ENCODE measurements around the gene UBFD1. TPM values are rescaled to one million over a fixed set of nuclear protein-coding genes. Genes with fewer than 3 reads are reported as not detected.

Gene UBFD1
- total and polyA plus RNA-seq, 3 donors from 2014 or later, result 76.8 to 275 (median 269) TPM

DNA sequence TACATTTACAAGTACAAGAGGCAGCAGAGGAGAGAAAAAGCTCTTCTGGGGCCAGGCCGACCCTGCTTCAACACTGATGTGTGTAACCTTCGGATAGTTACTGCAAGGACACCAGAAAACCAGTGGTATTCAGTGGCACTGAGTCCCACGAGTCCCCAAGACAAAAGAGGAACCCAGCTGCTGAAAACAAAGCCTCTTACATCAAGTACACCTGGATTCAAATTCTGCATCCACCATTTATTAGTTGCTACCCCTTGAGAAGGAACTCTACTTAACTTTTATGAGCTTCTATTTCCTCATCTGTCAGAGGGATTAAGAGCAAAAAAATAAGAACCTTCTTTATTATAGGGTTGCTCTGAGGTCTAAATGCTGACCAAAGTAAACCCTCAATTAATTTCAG lies 3.0 kb upstream of the UBFD1 start:
- TF ChIP-seq POLR2A (IDR thresholded peaks at IDR 0.05) (no peak), CTCF (IDR thresholded peaks at IDR 0.05) (no peak)

GRCh38 chr16:23557779-23558702 lies 514 bp downstream of the UBFD1 start:
- no peaks in the 10 kb centered on the region for H3K9me3 ChIP-seq
- intact Hi-C loops (cut with DNase I; ENCODE audit: low total_unique reads), result loop anchor here (2.0 kb wide), 1 partner anchor 39 kb away; the partner anchor contains the start of gene NDUFAB1
- peak; percentile 39 for DNase-seq
- WGBS, 2 donors, result 1 to 3% methylated on average over 19 to 35 of the region's 60 CpGs
- peaks cover 26% of the 10 kb centered on the region for H3K4me1 ChIP-seq
- H3K27ac ChIP-seq, result peak overlapping the region; percentile 87 to 96
- H3K36me3 ChIP-seq (ENCODE audit: low read depth, missing control alignments), result no peaks in the 10 kb centered on the region
- TF ChIP-seq POLR2A (IDR thresholded peaks at IDR 0.05), result no peak
- no peak for TF ChIP-seq CTCF (IDR thresholded peaks at IDR 0.05)
- H3K4me3 ChIP-seq, result peak overlapping the region; percentile 91 to 94
- H3K27me3 ChIP-seq, result no peaks in the 10 kb centered on the region

More for the DNA sequence above, 3.0 kb upstream of the UBFD1 start:
- Histone ChIP-seq H3K36me3 (ENCODE audit: low read depth, missing control alignments) (no peaks in the 10 kb centered on the region), H3K9me3 (no peaks in the 10 kb centered on the region), H3K27ac (no peak overlapping the region), H3K4me3 (no peak overlapping the region), H3K4me1 (peaks cover 19% of the 10 kb centered on the region), H3K27me3 (no peaks in the 10 kb centered on the region)
- DNase-seq, result no peak
- 67 to 73% methylated on average over 3 of the region's 3 CpGs for WGBS, 2 donors
- intact Hi-C loops (cut with DNase I; ENCODE audit: low total_unique reads), result no loop called here

DNA sequence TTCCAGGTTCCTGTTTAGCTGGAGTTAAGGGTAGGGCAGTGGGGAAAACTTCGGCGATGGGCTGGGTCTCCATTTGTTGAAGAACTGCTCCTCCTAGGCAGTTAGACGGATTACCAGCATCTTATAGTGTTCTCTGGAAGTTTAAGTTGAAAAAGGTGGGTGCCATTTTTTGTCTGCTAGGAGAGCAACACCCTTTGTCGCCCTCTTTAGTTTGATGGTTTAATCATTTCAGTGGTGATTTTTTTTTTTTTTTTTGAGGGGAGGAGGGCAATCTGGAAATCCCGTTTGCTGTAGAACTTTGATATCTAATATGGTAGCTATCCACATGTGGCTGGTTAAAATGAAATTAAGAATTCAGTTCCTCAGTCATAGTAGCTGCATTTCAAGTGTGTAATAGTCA lies 4.1 kb downstream of the UBFD1 start:
- Histone ChIP-seq H3K27ac (peak overlapping the region; percentile 51 to 55), H3K36me3 (ENCODE audit: low read depth, missing control alignments) (no peaks in the 10 kb centered on the region), H3K9me3 (no peaks in the 10 kb centered on the region), H3K4me1 (peaks cover 54% of the 10 kb centered on the region), H3K4me3 (no peak overlapping the region), H3K27me3 (no peaks in the 10 kb centered on the region)
- intact Hi-C loops (cut with DNase I; ENCODE audit: low total_unique reads), result no loop called here
- no peak for TF ChIP-seq CTCF (IDR thresholded peaks at IDR 0.05)
- TF ChIP-seq POLR2A (IDR thresholded peaks at IDR 0.05), result no peak
- DNase-seq, result no peak
- 80 to 84% methylated on average over 5 of the region's 5 CpGs for WGBS, 2 donors

GRCh38 chr16:23562505-23562904 lies 5.0 kb downstream of the UBFD1 start:
- Histone ChIP-seq H3K27ac (peak overlapping the region; percentile 35 to 80), H3K4me1 (peaks cover 51% of the 10 kb centered on the region), H3K4me3 (no peak overlapping the region), H3K36me3 (ENCODE audit: low read depth, missing control alignments) (no peaks in the 10 kb centered on the region), H3K27me3 (no peaks in the 10 kb centered on the region), H3K9me3 (no peaks in the 10 kb centered on the region)
- DNase-seq, result no peak
- intact Hi-C loops (cut with DNase I; ENCODE audit: low total_unique reads), result no loop called here
- 90 to 92% methylated on average over 13 of the region's 13 CpGs for WGBS, 2 donors
- TF ChIP-seq CTCF (IDR thresholded peaks at IDR 0.05), result no peak
- TF ChIP-seq POLR2A (IDR thresholded peaks at IDR 0.05), result no peak
